Activated T-cell treated with anti-CD3 and anti-CD28 coated beads, Interleukin-2, amount 50 U/mL, for 24 hours (primary cell): ENCODE data around the gene FILIP1.

Experiments used
- DNase-seq: peaks from one replicate; pipeline ENCODE4 v3.0.0-alpha.2; 2020
- H3K27ac Mint-ChIP-seq: 2 replicates; pipeline ENCODE4 v1.8.0; 2020; ENCODE audit warnings: mild to moderate bottlenecking, mixed read lengths
- H3K27me3 Mint-ChIP-seq: 2 replicates; pipeline ENCODE4 v1.8.0; 2020; ENCODE audit warnings: mixed read lengths
- H3K36me3 Mint-ChIP-seq: 2 replicates; pipeline ENCODE4 v1.8.0; 2020; ENCODE audit warnings: low read depth, mixed read lengths
- H3K4me1 Mint-ChIP-seq: 2 replicates; pipeline ENCODE4 v1.8.0; 2020; ENCODE audit warnings: low read depth, mixed read lengths
- H3K4me3 Mint-ChIP-seq: 2 replicates; pipeline ENCODE4 v1.8.0; 2020; ENCODE audit warnings: mild to moderate bottlenecking, moderate library complexity, mixed read lengths
- H3K9me3 Mint-ChIP-seq: 2 replicates; pipeline ENCODE4 v1.8.0; 2020; ENCODE audit warnings: mixed read lengths

FILIP1 gene

DNA sequence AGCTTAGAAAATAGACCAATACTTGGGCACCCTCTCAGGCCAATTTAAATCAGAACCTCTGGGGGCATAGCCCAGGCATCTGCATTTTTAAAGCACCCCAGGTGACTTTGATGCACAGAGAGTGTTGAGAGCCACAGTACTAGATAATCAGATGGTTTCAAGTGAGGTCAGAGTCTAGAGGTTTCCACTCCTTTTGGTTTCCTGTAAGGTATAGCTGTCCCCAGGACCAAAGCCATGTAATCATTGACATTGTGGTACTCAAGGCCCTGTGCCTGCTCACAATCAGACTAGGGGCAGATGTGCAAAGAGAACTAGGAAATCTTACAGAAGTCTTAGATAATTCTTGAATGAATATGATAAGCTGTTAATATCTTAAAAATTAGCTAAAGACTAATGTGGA is 9.1 kb downstream of the FILIP1 start:
- H3K27me3 Mint-ChIP-seq, result peaks cover 25% of the 10 kb centered on the region
- no peak overlapping the region for H3K27ac Mint-ChIP-seq
- no peaks in the 10 kb centered on the region for H3K4me1 Mint-ChIP-seq
- no peak overlapping the region for H3K4me3 Mint-ChIP-seq
- H3K9me3 Mint-ChIP-seq, result no peaks in the 10 kb centered on the region
- no peak for DNase-seq
- no peaks in the 10 kb centered on the region for H3K36me3 Mint-ChIP-seq

DNA sequence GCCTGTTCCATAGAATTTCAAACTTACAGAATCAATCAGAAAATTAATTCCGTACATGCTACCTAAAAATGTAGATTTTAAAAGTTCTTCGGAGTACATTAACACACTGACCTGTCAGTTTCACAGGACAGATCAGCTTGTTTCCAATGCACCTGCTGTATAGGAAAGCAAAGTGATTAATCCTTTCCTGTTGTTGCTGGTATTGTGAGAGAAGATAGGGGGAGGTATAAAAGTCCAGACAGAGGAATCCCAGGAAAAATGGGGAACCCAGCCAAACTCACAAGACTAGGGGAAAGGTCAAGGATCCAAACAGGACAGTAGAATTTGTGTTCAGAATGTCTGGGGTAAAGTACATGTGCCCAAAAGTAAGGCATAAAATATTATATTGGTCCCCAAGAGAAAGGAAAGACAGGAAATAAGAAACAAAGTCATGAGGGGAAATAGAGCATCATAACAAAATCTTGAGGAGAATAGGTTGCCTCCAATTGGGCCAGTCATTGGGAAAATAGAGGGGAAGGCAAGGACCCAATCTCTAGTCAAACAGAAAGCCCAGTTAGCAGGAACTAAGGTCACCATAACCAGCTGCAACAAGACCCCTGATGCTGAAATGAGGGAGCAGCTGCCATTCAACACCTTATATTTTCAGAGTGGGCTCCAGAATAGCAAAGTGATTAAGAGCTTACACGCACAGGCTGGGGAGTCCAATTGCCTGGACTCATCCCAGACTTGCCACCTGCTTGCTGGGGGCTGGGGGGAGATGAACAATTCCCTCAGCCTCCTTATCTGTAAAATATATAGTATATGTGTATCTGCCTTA is 10.3 kb downstream of the FILIP1 start:
- Mint-ChIP-seq H3K36me3 (no peaks in the 10 kb centered on the region), H3K27ac (no peak overlapping the region), H3K4me1 (no peaks in the 10 kb centered on the region), H3K9me3 (no peaks in the 10 kb centered on the region), H3K27me3 (peaks cover 23% of the 10 kb centered on the region), H3K4me3 (no peak overlapping the region)
- no peak for DNase-seq

DNA sequence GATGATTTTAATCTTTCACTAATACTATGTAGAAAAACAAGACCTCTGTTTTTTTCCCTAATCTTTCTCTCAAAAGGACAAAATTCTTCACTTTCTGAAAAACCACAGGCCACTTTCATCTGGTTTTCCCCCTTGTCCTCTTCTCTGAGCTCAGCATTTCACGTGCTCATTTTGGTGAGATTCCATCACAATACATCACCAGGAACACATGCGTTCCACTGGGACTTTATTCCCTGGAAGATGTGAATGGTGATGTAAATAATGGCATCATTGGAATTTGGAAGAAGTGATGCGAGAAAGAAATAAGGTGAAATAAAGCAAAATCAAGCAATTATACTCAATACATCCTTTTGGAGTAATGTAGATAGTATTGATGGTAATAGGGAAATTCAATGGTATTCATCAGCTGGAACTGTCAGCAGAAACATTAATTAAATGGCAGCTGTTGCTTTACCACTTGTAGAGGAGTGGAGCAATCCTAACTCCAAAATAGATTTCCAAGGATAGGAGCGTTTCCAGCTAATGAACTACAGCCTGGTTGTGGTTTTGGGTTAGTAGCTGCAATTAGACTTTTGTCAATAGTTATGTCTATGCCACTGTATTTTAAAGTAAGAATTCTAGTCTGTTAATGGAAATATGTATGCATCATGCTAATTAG is 11.5 kb downstream of the FILIP1 start:
- Mint-ChIP-seq H3K27ac (no peak overlapping the region), H3K36me3 (no peaks in the 10 kb centered on the region), H3K27me3 (peaks cover 13% of the 10 kb centered on the region), H3K4me1 (no peaks in the 10 kb centered on the region), H3K9me3 (no peaks in the 10 kb centered on the region), H3K4me3 (no peak overlapping the region)
- no peak for DNase-seq

DNA sequence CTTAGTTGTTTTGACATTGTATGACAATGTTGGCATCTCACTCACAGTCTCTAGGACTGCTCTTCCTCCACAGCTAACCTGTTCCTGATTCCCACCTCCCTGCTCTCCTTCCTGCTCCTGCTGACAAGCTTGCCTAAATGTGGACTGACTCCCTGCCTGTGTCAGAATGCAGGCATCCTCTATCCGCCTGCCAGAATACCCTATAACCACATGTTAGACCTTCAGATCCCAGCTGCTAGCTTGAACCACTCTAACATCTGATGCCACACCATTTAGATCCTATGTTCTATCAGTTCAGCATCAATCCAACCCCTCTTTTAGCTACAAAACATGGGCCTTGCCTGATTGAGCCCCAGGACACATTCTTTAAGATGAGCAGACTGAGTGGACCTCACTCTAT is 12.2 kb downstream of the FILIP1 start:
- Mint-ChIP-seq H3K36me3 (no peaks in the 10 kb centered on the region), H3K27ac (no peak overlapping the region), H3K9me3 (no peaks in the 10 kb centered on the region), H3K4me3 (no peak overlapping the region), H3K27me3 (peaks cover 13% of the 10 kb centered on the region), H3K4me1 (no peaks in the 10 kb centered on the region)
- DNase-seq, result no peak

DNA sequence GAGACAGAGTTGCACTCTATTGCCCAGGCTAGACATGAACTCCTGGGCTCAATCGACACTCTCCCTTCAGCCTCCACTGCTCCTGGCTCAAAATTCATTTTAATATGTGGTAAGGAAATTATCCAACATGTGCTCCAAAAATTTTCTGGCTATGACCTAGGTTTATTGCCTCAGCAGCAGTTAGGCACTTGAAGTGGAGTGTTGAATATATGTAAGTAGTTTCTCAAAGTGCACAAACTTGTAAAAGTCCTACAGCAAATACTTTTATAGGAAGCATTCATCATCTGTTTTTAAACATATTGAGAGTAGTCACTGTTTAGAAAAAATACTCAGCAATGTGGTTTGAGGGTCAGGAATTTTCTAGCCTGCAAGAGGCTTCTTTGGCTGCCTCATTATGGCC is 13.2 kb downstream of the FILIP1 start:
- peaks cover 12% of the 10 kb centered on the region for H3K27me3 Mint-ChIP-seq
- no peak for DNase-seq
- H3K36me3 Mint-ChIP-seq, result no peaks in the 10 kb centered on the region
- no peak overlapping the region for H3K4me3 Mint-ChIP-seq
- no peaks in the 10 kb centered on the region for H3K9me3 Mint-ChIP-seq
- H3K4me1 Mint-ChIP-seq, result no peaks in the 10 kb centered on the region
- no peak overlapping the region for H3K27ac Mint-ChIP-seq

DNA sequence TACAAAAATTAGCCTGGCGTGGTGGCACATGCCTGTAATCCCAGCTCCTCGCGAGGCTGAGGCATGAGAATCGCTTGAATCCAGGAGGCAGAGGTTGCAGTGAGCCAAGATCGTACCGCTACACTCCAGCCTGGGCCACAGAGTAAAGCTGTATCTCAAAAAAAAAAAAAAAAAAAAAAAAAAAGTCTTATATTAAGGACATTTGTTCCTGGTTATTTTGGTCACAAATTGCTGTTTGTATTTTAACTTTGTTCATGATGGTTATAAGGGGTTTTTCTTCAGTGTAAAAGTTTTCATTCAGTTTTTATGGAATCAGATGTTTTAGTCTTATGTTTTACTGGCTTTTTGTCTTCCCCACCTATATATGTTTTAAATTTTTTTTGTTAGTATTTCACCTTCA is 13.9 kb downstream of the FILIP1 start:
- H3K4me1 Mint-ChIP-seq, result no peaks in the 10 kb centered on the region
- H3K4me3 Mint-ChIP-seq, result no peak overlapping the region
- no peak for DNase-seq
- H3K27ac Mint-ChIP-seq, result no peak overlapping the region
- no peaks in the 10 kb centered on the region for H3K9me3 Mint-ChIP-seq
- H3K27me3 Mint-ChIP-seq, result peaks cover 12% of the 10 kb centered on the region
- H3K36me3 Mint-ChIP-seq, result no peaks in the 10 kb centered on the region

DNA sequence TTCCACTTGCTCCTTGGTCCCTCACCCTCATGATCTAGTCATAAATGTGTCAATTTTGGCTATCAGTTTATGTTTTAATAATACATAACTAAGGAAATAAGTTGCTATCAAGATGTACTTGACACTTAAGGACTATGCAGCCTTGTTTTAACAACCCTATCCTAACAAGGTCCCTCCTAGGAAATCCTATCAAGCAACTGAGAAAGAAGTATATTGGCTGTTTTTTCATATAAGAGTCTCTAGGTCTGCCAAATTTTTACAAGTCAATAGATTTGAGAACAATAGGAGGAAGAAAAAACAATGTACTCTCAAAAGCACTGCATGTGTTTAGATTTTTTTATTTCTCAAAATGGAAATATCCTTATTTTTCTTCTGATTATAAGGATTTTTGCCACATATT is 14.7 kb downstream of the FILIP1 start:
- no peak overlapping the region for H3K4me3 Mint-ChIP-seq
- peaks cover 12% of the 10 kb centered on the region for H3K27me3 Mint-ChIP-seq
- no peaks in the 10 kb centered on the region for H3K4me1 Mint-ChIP-seq
- H3K27ac Mint-ChIP-seq, result no peak overlapping the region
- DNase-seq, result no peak
- no peaks in the 10 kb centered on the region for H3K36me3 Mint-ChIP-seq
- H3K9me3 Mint-ChIP-seq, result no peaks in the 10 kb centered on the region

DNA sequence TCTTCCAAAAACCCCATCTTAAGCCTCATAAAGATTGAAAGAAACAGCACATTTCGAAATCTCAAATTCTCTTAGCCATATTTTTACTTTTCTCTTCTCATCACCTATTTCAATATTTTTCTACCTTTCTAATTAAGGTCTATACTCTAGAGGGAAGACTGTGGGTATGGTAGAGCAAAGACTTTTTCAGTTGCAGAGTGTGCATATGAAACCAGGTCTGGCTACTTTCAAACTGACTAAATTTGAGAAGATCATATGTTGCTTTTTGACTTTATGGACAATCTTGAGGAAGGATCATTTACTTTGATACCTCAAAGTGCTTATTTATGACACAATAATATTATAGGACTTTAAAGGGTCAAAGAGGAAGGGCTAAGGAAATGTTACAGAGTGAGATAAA is 20.7 kb downstream of the FILIP1 start:
- Mint-ChIP-seq H3K4me3 (no peak overlapping the region), H3K27ac (no peak overlapping the region), H3K36me3 (no peaks in the 10 kb centered on the region), H3K4me1 (no peaks in the 10 kb centered on the region), H3K27me3 (peaks cover 13% of the 10 kb centered on the region), H3K9me3 (no peaks in the 10 kb centered on the region)
- no peak for DNase-seq

DNA sequence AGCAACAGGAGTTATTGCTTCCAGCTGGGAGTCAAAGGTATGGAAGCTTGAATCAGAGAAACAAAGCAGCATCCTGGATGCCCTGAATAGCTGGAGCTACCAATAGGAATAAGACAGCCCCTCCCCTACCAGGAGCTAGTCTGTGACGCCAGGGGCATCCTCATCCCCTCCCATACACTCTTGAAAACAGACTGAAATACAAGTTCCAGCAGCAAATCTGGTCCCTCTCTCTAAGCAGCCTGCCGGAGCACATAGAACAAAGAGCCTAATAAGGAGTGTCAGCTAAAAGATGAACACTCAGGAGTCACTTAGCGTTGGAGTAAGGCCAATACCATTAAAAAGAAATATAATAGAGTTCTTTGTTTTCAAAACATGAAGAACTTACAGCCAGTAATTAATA is 25.6 kb downstream of the FILIP1 start:
- Mint-ChIP-seq H3K27me3 (peaks cover 23% of the 10 kb centered on the region), H3K4me3 (no peak overlapping the region), H3K27ac (no peak overlapping the region), H3K4me1 (no peaks in the 10 kb centered on the region), H3K9me3 (no peaks in the 10 kb centered on the region), H3K36me3 (no peaks in the 10 kb centered on the region)
- no peak for DNase-seq

DNA sequence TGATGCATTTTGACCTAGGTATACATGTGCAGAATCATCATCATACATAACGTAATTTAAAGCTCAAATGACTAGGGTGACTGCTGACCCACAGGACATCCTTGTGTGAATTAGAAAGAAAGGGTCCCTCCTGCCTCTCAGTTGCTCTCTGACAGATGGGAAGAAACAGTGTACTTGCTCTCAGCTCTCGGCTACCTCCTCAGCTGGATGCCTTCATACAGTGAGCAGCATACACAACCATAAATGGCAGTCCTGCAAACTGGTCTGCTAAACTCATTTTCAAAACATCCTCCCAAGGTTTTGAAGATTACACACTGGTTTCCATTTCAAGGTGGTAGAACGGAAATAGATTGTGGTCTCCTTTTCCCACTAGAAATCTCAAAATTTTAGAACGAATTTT is 26.3 kb downstream of the FILIP1 start:
- Mint-ChIP-seq H3K9me3 (no peaks in the 10 kb centered on the region), H3K27me3 (peaks cover 20% of the 10 kb centered on the region)
- DNase-seq, result no peak

DNA sequence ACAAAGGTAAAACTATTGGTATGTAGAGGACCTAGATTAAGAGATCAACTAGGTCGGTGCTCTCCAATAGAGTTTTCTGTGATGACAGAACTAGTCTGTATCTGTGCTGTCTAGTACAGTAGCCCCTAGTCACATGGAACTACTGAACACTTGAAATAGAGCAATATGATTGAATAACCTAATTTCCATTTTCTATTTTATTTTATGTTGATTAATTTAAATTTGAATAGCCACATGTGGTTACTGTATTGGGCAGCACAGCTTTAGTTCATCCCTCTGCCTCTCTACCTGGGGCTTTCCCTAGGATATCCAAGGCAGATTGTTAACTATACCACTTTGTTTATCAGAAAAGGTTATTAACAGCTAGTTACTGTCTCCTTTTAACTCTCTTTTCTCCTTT is 27.0 kb downstream of the FILIP1 start:
- Mint-ChIP-seq H3K4me1 (no peaks in the 10 kb centered on the region), H3K27ac (no peak overlapping the region), H3K9me3 (no peaks in the 10 kb centered on the region), H3K36me3 (no peaks in the 10 kb centered on the region), H3K4me3 (no peak overlapping the region), H3K27me3 (peaks cover 20% of the 10 kb centered on the region)
- DNase-seq, result no peak

More for the DNA sequence above, 26.3 kb downstream of the FILIP1 start:
- no peaks in the 10 kb centered on the region for H3K4me1 Mint-ChIP-seq
- no peaks in the 10 kb centered on the region for H3K36me3 Mint-ChIP-seq
- H3K4me3 Mint-ChIP-seq, result no peak overlapping the region
- no peak overlapping the region for H3K27ac Mint-ChIP-seq

DNA sequence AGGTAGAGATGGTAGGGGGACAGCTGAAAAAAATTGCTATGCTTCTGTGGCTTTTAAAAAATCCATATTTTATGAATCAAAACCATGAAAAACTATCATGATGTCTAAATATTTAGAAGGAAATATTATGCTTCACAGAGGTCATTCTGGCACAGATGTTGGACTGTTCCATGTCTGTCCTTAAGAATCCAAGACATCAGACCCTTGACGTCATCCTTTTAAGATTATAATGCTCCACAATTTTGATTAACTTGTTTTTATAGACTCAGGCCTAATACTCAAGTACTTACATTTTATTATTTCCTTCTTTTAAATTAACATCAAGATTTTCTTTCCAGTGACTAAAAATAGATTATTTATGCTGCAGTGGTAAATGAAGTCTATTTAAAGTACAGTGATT is 29.7 kb downstream of the FILIP1 start:
- H3K27me3 Mint-ChIP-seq, result peaks cover 14% of the 10 kb centered on the region
- no peak overlapping the region for H3K27ac Mint-ChIP-seq

DNA sequence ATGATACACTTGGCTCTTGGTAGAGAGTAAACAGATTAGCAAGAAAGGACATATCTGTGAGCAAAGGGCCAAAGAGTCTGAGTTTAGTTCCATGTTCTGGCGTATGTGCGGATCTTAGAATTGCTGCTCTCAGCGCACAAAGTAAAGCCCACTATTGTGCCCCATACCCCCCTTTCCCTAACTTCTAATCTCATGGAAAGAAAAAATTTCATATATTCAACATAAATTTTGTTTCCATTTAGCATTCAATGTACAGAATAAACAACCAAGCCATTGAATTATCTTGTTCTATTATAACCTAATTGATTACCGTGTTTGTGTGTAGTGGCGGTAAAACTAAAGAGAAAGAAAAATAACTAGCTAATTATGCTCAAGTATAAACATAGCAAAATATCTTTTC is 30.5 kb downstream of the FILIP1 start:
- Mint-ChIP-seq H3K36me3 (no peaks in the 10 kb centered on the region), H3K27ac (no peak overlapping the region), H3K4me3 (no peak overlapping the region), H3K4me1 (no peaks in the 10 kb centered on the region), H3K27me3 (peaks cover 14% of the 10 kb centered on the region), H3K9me3 (no peaks in the 10 kb centered on the region)
- no peak for DNase-seq

More for the DNA sequence above, 29.7 kb downstream of the FILIP1 start:
- H3K4me3 Mint-ChIP-seq, result no peak overlapping the region
- H3K36me3 Mint-ChIP-seq, result no peaks in the 10 kb centered on the region
- H3K4me1 Mint-ChIP-seq, result no peaks in the 10 kb centered on the region
- H3K9me3 Mint-ChIP-seq, result no peaks in the 10 kb centered on the region
- DNase-seq, result no peak

DNA sequence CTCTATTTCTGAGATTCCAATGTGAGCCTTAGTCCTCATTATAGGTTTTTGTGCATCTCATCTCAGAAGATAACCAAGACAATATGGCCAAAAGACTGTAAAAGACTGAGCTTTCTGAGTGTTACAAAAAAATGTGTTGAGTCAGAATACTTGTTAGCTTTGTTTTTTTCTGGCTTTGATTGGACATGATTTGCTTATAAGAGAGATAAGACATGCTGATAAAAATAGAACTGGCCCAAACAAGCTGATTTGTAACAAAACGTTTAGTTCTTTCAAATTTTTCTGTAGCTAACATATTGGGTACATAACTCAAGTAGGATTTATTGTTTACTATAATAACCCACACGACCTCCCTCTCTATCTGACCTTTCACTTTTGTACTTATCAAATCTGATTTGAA is 32.9 kb downstream of the FILIP1 start:
- DNase-seq, result no peak
- no peak overlapping the region for H3K4me3 Mint-ChIP-seq
- H3K36me3 Mint-ChIP-seq, result no peaks in the 10 kb centered on the region
- H3K27me3 Mint-ChIP-seq, result peaks cover 3% of the 10 kb centered on the region
- H3K27ac Mint-ChIP-seq, result no peak overlapping the region
- H3K4me1 Mint-ChIP-seq, result no peaks in the 10 kb centered on the region
- H3K9me3 Mint-ChIP-seq, result no peaks in the 10 kb centered on the region

DNA sequence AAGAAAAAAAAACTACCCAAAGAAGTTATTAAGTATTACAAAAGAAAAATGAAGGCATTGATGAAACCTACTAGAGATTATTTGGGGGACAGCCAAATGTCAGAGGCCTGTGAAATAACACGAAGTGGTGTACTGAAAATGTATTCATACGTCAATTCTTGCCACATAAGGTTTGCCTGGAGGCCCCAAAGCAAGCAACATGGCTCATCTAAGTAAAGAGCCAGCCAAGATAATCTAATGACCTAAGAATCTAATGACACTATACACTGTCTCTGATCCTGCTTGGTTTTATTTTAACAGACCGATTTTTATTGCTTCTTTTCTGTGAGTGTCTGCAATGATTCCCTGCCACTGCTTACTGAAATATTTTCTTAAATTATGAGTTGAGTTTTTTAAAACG is 34.7 kb downstream of the FILIP1 start:
- Mint-ChIP-seq H3K27ac (no peak overlapping the region), H3K4me1 (no peaks in the 10 kb centered on the region), H3K27me3 (peaks cover 2% of the 10 kb centered on the region), H3K36me3 (no peaks in the 10 kb centered on the region), H3K9me3 (no peaks in the 10 kb centered on the region), H3K4me3 (no peak overlapping the region)
- DNase-seq, result no peak
